HL-60 (cell line): Measurements from ENCODE around the gene COCH.

Experiments
- POLR2AphosphoS5 ChIP-seq: IDR thresholded peaks from 2 replicates; pipeline ENCODE4 v1.6.1; 2012; ENCODE audit warnings: low read depth
- SPI1 ChIP-seq: IDR thresholded peaks from 2 replicates; pipeline ENCODE4 v1.6.1; 2012; ENCODE audit warnings: low read depth, mild to moderate bottlenecking, borderline replicate concordance
- TF ChIP-seq, protein P1 (sequence below): IDR thresholded peaks from one replicate; pipeline ENCODE4 v1.5.1; 2011; ENCODE audit warnings: low read length, control low read depth, inconsistent platforms; ENCODE audit not compliant: insufficient read depth

DNA sequence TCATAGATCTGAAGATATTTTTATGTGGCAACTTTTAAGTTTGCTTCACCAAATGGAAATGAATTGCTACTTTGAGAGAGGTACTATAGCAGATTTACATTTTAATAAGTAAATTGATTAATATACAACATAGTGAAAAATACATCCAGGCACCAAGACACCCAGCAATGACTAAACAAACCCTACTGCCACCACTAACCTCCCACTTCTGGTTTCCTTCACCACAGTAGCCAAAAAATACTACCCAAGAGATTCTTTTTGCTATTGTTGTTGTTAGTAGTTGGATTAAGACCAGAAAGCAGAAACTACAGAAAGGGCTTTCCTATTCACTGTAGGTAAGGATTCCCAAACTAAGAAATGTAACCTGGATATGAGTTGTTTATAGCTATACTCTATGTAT is 54.1 kb downstream of the COCH start:
- TF ChIP-seq, protein P1, sequence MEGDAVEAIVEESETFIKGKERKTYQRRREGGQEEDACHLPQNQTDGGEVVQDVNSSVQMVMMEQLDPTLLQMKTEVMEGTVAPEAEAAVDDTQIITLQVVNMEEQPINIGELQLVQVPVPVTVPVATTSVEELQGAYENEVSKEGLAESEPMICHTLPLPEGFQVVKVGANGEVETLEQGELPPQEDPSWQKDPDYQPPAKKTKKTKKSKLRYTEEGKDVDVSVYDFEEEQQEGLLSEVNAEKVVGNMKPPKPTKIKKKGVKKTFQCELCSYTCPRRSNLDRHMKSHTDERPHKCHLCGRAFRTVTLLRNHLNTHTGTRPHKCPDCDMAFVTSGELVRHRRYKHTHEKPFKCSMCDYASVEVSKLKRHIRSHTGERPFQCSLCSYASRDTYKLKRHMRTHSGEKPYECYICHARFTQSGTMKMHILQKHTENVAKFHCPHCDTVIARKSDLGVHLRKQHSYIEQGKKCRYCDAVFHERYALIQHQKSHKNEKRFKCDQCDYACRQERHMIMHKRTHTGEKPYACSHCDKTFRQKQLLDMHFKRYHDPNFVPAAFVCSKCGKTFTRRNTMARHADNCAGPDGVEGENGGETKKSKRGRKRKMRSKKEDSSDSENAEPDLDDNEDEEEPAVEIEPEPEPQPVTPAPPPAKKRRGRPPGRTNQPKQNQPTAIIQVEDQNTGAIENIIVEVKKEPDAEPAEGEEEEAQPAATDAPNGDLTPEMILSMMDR = no peak
- TF ChIP-seq POLR2AphosphoS5 = no peak
- no peak for TF ChIP-seq SPI1
